ENCODE results near the gene SRCIN1.

Gene SRCIN1

GRCh38 chr17:38585056-38585917 is 20.5 kb downstream of the SRCIN1 start:
- no peak overlapping the region for H3K27ac ChIP-seq (ENCODE audit: low read depth, low read length)

GRCh38 chr17:38584350-38584925 is 21.3 kb downstream of the SRCIN1 start:
- H3F3A ChIP-seq (ENCODE audit: insufficient read depth) = no peaks in the 10 kb centered on the region
- H2AFZ ChIP-seq (ENCODE audit: low read depth, low read length, severe bottlenecking) = peak overlapping the region; percentile 44
- peak overlapping the region; percentile 26 for H3K4me2 ChIP-seq (ENCODE audit: low read depth, low read length, poor library complexity, severe bottlenecking)
- H3K9me2 ChIP-seq (replicated peaks; ENCODE audit: insufficient read depth, low read length) = no peaks in the 10 kb centered on the region
- peak overlapping the region; percentile 28; the same call in 1 of the 2 replicates for H3K9ac ChIP-seq (ENCODE audit: low read length)
- H3K4me3 ChIP-seq (ENCODE audit: insufficient read depth, low read length, poor library complexity, severe bottlenecking) = no peak overlapping the region
- no peaks in the 10 kb centered on the region for H3K27me3 ChIP-seq (ENCODE audit: low read length)
- H3K27ac ChIP-seq (ENCODE audit: low read depth, low read length) = no peak overlapping the region
- H3K9me3 ChIP-seq (ENCODE audit: insufficient read depth, low read length) = no peaks in the 10 kb centered on the region
- H3K36me3 ChIP-seq (ENCODE audit: low read length) = no peaks in the 10 kb centered on the region
- H3K79me2 ChIP-seq (ENCODE audit: insufficient read depth, low read length) = no peaks in the 10 kb centered on the region
- TF ChIP-seq EZH2phosphoT487 (conservative IDR thresholded peaks at IDR 0.05; ENCODE audit: low read length) (no peak), CTCF (IDR thresholded peaks at IDR 0.05; ENCODE audit: insufficient read depth, low read length, poor library complexity, severe bottlenecking) (peak; percentile 82)
- no peaks in the 10 kb centered on the region for H4K20me1 ChIP-seq (ENCODE audit: low read depth, low read length)

More at GRCh38 chr17:38585056-38585917, 20.5 kb downstream of the SRCIN1 start:
- Histone ChIP-seq H4K20me1 (ENCODE audit: low read depth, low read length) (no peaks in the 10 kb centered on the region), H3K4me3 (ENCODE audit: insufficient read depth, low read length, poor library complexity, severe bottlenecking) (no peak overlapping the region), H3F3A (ENCODE audit: insufficient read depth) (no peaks in the 10 kb centered on the region), H3K79me2 (ENCODE audit: insufficient read depth, low read length) (no peaks in the 10 kb centered on the region), H2AFZ (ENCODE audit: low read depth, low read length, severe bottlenecking) (no peak overlapping the region), H3K9ac (ENCODE audit: low read length) (no peak overlapping the region), H3K4me2 (ENCODE audit: low read depth, low read length, poor library complexity, severe bottlenecking) (no peak overlapping the region), H3K36me3 (ENCODE audit: low read length) (no peaks in the 10 kb centered on the region), H3K9me2 (replicated peaks; ENCODE audit: insufficient read depth, low read length) (no peaks in the 10 kb centered on the region), H3K9me3 (ENCODE audit: insufficient read depth, low read length) (no peaks in the 10 kb centered on the region), H3K27me3 (ENCODE audit: low read length) (no peaks in the 10 kb centered on the region)
- TF ChIP-seq CTCF (IDR thresholded peaks at IDR 0.05; ENCODE audit: insufficient read depth, low read length, poor library complexity, severe bottlenecking) (no peak), EZH2phosphoT487 (conservative IDR thresholded peaks at IDR 0.05; ENCODE audit: low read length) (no peak)

- H3K27me3 ChIP-seq (ENCODE audit: low read length) = no peaks in the 10 kb centered on the region
- peak overlapping the region; percentile 44 for H2AFZ ChIP-seq (ENCODE audit: low read depth, low read length, severe bottlenecking)
- peak overlapping the region; percentile 26 for H3K4me2 ChIP-seq (ENCODE audit: low read depth, low read length, poor library complexity, severe bottlenecking)
These were observed 21.9 kb downstream of the SRCIN1 start for GRCh38 chr17:38583828-38584349.

More at GRCh38 chr17:38583828-38584349, 21.9 kb downstream of the SRCIN1 start:
- Histone ChIP-seq H3F3A (ENCODE audit: insufficient read depth) (no peaks in the 10 kb centered on the region), H3K9me2 (replicated peaks; ENCODE audit: insufficient read depth, low read length) (no peaks in the 10 kb centered on the region), H3K79me2 (ENCODE audit: insufficient read depth, low read length) (no peaks in the 10 kb centered on the region), H4K20me1 (ENCODE audit: low read depth, low read length) (no peaks in the 10 kb centered on the region), H3K9ac (ENCODE audit: low read length) (peak overlapping the region; percentile 28; the same call in 1 of the 2 replicates), H3K4me3 (ENCODE audit: insufficient read depth, low read length, poor library complexity, severe bottlenecking) (no peak overlapping the region), H3K9me3 (ENCODE audit: insufficient read depth, low read length) (no peaks in the 10 kb centered on the region), H3K36me3 (ENCODE audit: low read length) (no peaks in the 10 kb centered on the region), H3K27ac (ENCODE audit: low read depth, low read length) (no peak overlapping the region)
- no peak for TF ChIP-seq CTCF (IDR thresholded peaks at IDR 0.05; ENCODE audit: insufficient read depth, low read length, poor library complexity, severe bottlenecking)
- TF ChIP-seq EZH2phosphoT487 (conservative IDR thresholded peaks at IDR 0.05; ENCODE audit: low read length) = no peak
